ENCODE data around the gene CFL1. TPM values are rescaled to one million over a fixed set of nuclear protein-coding genes. Genes with fewer than 3 reads are reported as not detected.

CFL1 gene
- total RNA-seq, result 1,000 to 10,000 TPM in 3 of 4 donors, 100 to 1,000 TPM in 1; 961 to 2,313 (median 1,456) TPM

DNA sequence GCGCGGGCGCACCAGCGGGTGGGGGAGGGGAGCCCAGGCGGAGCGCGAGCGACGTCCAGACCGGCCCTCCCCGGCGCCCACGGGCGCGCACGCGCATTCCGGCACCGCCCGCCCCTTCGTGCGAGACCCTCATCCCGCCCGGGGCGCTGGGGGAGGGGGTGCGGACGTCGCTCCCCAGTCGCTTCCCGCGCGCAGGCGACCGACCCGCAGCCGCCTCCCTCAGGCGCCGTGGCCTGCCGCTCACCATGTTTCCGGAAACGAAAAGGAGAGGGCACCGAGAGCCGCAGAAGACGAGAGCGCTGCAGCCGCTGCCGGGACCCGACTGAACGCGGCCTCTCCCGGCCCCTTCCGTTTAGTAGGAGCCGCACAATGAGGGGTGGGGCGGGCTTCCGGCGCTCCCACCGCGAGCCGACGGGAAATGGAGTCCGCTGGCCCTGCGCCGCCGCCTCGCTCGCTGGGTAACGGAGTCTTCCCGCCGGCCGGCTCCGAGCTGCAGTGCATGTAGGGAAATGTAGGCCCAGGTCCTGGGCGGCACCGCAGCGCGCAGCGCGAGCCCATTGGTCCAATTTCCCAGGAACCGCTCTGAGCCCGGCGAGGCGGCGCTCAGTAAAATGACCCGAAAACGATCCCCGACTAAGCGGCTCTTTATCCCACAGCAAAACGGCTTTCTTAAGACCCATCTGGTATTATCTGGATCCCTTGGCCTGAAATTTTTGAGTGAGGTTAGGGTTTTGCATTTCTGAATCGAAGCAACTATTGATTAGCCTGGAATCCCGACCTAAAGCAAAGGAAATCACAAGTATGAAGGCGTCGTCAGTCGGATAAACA lies at the start of gene CFL1:
Gene CFL1 (minus strand): TSS at position 328 of the 828 bp plus-strand sequence. CDS start 81 bp downstream, at position 247.
- no peaks in the 10 kb centered on the region for H3K9me3 ChIP-seq
- TF ChIP-seq, protein P1, sequence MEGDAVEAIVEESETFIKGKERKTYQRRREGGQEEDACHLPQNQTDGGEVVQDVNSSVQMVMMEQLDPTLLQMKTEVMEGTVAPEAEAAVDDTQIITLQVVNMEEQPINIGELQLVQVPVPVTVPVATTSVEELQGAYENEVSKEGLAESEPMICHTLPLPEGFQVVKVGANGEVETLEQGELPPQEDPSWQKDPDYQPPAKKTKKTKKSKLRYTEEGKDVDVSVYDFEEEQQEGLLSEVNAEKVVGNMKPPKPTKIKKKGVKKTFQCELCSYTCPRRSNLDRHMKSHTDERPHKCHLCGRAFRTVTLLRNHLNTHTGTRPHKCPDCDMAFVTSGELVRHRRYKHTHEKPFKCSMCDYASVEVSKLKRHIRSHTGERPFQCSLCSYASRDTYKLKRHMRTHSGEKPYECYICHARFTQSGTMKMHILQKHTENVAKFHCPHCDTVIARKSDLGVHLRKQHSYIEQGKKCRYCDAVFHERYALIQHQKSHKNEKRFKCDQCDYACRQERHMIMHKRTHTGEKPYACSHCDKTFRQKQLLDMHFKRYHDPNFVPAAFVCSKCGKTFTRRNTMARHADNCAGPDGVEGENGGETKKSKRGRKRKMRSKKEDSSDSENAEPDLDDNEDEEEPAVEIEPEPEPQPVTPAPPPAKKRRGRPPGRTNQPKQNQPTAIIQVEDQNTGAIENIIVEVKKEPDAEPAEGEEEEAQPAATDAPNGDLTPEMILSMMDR (IDR thresholded peaks at IDR 0.05), result peak in 2 of 6 experiments; percentile 1 to 2
- TF ChIP-seq POLR2A (IDR thresholded peaks at IDR 0.05), result peak; percentile 99 to 100
- DNase-seq, result peak; percentile 97 to 99 (median 99)

DNA sequence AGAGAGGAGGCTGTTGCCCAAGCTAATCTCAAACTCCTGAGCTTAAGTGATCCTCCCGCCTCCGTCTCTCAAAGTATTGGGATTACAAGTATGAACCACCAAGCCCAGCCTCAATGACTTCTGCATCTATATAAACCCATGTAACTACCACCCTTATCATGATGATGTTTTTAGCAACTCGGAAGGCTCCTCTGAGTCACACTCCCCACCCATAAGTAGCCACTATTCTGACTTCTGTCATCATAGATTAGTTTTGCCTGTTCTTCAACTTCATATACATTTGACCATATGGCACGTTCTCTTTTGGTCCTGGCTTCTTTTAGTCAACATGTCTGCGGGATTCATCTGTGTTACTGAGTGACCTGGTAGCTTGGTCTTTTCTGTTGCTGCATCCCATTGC lies 48.6 kb upstream of the CFL1 start:
- no peaks in the 10 kb centered on the region for H3K27me3 ChIP-seq
- DNase-seq, result no peak
- TF ChIP-seq, protein P1 (IDR thresholded peaks at IDR 0.05), result no peak
- no peak for TF ChIP-seq POLR2A (IDR thresholded peaks at IDR 0.05)
- peaks cover 0 to 4% (median 0%) of the 10 kb centered on the region in 4 donors for H3K4me1 ChIP-seq
- H3K27ac ChIP-seq, result no peak overlapping the region
- no peaks in the 10 kb centered on the region for H3K36me3 ChIP-seq
- H3K9me3 ChIP-seq, result no peaks in the 10 kb centered on the region
- H3K4me3 ChIP-seq, result no peak overlapping the region

More for the DNA sequence above, at the start of gene CFL1:
- Histone ChIP-seq H3K27me3 (no peaks in the 10 kb centered on the region), H3K27ac (peak within 1 kb of the TSS; percentile 95 to 99 (median 97)), H3K4me3 (peak within 1 kb of the TSS; percentile 80 to 97 (median 90)), H3K36me3 (peaks cover 0 to 47% (median 0%) of the 10 kb centered on the region in 3 donors), H3K4me1 (peaks cover 3 to 53% (median 19%) of the 10 kb centered on the region in 4 donors)

DNA sequence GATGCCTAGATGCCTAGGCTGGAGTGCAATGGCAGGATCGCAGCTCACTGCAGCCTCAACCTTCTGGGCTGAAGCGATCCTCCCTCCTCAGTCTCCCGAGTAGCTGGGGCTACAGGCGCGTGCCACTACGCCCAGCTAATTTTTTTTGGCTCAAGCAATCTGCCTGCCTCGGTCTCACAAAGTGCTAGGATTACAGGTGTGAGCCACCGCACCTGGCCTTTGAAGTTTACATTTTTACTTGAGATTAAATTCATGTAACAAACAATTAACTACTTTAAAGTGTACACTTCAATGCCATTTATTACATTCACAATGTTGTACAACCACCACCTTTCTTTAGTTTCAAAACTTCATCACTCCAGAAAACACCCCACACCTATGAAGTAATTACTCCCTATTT lies 45.7 kb upstream of the CFL1 start:
- H3K9me3 ChIP-seq, result no peaks in the 10 kb centered on the region
- H3K4me1 ChIP-seq, result peaks cover 10 to 21% (median 15%) of the 10 kb centered on the region in 4 donors
- no peaks in the 10 kb centered on the region for H3K36me3 ChIP-seq
- H3K4me3 ChIP-seq, result no peak overlapping the region
- no peak for DNase-seq
- no peak overlapping the region for H3K27ac ChIP-seq
- H3K27me3 ChIP-seq, result peaks cover 0 to 5% of the 10 kb centered on the region in 2 donors
- TF ChIP-seq, protein P1 (IDR thresholded peaks at IDR 0.05), result no peak
- no peak for TF ChIP-seq POLR2A (IDR thresholded peaks at IDR 0.05)

DNA sequence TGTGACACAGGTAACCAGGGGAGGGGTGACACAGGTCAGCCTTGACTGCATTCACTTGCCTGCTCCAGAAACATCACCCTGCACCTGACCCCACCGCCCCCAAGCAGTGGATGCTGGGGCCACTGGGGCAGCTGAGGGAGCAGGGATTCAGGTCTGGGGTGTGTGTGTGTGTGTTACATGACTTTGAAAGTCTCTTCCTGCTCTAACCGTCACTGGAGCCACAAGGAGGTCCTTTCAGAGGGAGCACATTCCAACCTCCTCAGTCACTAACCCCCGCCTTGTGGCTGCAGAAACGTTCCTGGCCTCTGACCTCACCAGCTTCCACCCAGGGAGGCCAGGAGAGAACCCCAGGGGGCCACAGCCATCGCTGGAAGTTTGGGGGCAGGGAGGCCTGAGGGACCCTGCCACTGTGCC lies 45.1 kb upstream of the CFL1 start:
- no peak for TF ChIP-seq POLR2A (IDR thresholded peaks at IDR 0.05)
- TF ChIP-seq, protein P1 (IDR thresholded peaks at IDR 0.05), result no peak
- Histone ChIP-seq H3K4me1 (peaks cover 10 to 22% (median 15%) of the 10 kb centered on the region in 4 donors), H3K27ac (no peak overlapping the region), H3K4me3 (no peak overlapping the region), H3K36me3 (no peaks in the 10 kb centered on the region), H3K27me3 (peaks cover 0 to 5% of the 10 kb centered on the region in 2 donors), H3K9me3 (no peaks in the 10 kb centered on the region)
- DNase-seq, result no peak

DNA sequence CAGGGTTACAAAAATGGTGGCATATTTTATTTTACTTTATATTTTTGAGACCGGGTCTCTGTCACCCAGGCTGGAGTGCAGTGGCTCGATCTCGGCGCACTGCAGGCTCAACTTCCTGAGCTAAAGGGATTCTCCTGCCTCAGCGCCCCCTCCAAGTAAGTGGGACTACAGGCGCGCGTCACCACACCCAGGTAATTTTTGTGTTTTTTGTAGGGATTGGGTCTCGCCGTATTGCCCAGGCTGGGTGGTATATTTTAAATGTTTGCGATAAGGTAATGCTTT lies 42.9 kb upstream of the CFL1 start:
- peak overlapping the region in 3 of 4 donors; percentile 41 to 68 (median 57) for H3K4me3 ChIP-seq
- TF ChIP-seq, protein P1 (IDR thresholded peaks at IDR 0.05), result no peak
- TF ChIP-seq POLR2A (IDR thresholded peaks at IDR 0.05), result no peak
- no peaks in the 10 kb centered on the region for H3K36me3 ChIP-seq
- H3K9me3 ChIP-seq, result no peaks in the 10 kb centered on the region
- peaks cover 10 to 22% (median 15%) of the 10 kb centered on the region in 4 donors for H3K4me1 ChIP-seq
- peak overlapping the region in 3 of 4 donors; percentile 46 to 62 (median 59) for H3K27ac ChIP-seq
- H3K27me3 ChIP-seq, result peaks cover 0 to 5% of the 10 kb centered on the region in 2 donors
- no peak for DNase-seq
